ENCODE measurements around the gene MEIKIN. TPM values are rescaled to one million over a fixed set of nuclear protein-coding genes. Genes with fewer than 3 reads are reported as not detected.
A peak's percentile ranks its signal among the peaks of the same experiment; 100 is the strongest.
"Not testable (repeated sequence)": the region's sequence is repeated elsewhere in the genome, so short reads cannot be mapped to it uniquely, and the experiment has no call there.

MEIKIN gene
- total RNA-seq, 2 experiments from 2014 or later = not detected

DNA sequence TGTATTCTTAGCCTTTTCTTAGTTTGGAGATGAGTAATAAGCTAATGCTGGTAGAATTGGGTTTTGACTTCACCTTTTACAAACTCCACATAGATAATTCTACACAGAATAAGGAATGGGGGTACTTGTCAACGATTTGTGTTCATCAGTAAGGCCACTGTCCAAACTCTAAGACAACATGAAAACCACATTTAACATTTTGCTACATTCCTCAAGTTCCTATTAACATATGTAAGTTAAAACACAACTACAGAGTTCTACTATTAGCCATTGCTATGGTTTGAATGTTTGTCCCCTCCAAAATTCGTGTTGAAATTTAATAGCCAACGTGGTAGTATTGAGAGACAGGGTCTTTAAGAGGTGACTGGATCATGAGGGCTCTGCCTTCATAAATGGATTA, 31.9 kb downstream of the MEIKIN start:
- Histone ChIP-seq H3K4me1 (ENCODE audit: insufficient read depth, low read length, poor library complexity, severe bottlenecking) (no peaks in the 10 kb centered on the region), H3K27ac (ENCODE audit: low read depth, low read length, poor library complexity, severe bottlenecking) (no peak overlapping the region), H3K79me2 (ENCODE audit: insufficient read depth, low read depth, low read length) (no peaks in the 10 kb centered on the region), H3K9me2 (ENCODE audit: insufficient read depth, low read length) (no peaks in the 10 kb centered on the region), H3K36me3 (ENCODE audit: insufficient read depth, low read length) (no peaks in the 10 kb centered on the region), H3K4me2 (ENCODE audit: low read length) (no peak overlapping the region), H2AFZ (ENCODE audit: low read length) (no peak overlapping the region), H4K20me1 (ENCODE audit: insufficient read depth, low read length) (no peaks in the 10 kb centered on the region), H3K4me3 (ENCODE audit: low read depth, low read length, poor library complexity, severe bottlenecking) (no peak overlapping the region), H3K9me3 (ENCODE audit: low read length) (no peaks in the 10 kb centered on the region)
- POLR2A ChIA-PET = interaction anchor here (0.6 kb wide), 1 partner anchor 28 kb away, joined by 3 read pairs; no protein-coding TSS in a partner anchor
- CTCF ChIA-PET (ENCODE audit: unreplicated experiment) = no interaction called here
- BruUV-seq (replicated peaks) = no TSS peak
- no peak for DNase-seq (ENCODE audit: low spot score)
- intact Hi-C loops (cut with micrococcal nuclease; ENCODE audit: unreplicated experiment) = no loop called here
- TF ChIP-seq, protein P1, sequence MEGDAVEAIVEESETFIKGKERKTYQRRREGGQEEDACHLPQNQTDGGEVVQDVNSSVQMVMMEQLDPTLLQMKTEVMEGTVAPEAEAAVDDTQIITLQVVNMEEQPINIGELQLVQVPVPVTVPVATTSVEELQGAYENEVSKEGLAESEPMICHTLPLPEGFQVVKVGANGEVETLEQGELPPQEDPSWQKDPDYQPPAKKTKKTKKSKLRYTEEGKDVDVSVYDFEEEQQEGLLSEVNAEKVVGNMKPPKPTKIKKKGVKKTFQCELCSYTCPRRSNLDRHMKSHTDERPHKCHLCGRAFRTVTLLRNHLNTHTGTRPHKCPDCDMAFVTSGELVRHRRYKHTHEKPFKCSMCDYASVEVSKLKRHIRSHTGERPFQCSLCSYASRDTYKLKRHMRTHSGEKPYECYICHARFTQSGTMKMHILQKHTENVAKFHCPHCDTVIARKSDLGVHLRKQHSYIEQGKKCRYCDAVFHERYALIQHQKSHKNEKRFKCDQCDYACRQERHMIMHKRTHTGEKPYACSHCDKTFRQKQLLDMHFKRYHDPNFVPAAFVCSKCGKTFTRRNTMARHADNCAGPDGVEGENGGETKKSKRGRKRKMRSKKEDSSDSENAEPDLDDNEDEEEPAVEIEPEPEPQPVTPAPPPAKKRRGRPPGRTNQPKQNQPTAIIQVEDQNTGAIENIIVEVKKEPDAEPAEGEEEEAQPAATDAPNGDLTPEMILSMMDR (conservative IDR thresholded peaks at IDR 0.05; ENCODE audit: low read length) = no peak
- no peak for TF ChIP-seq EZH2phosphoT487 (IDR thresholded peaks at IDR 0.05; ENCODE audit: borderline replicate concordance, low read depth, low read length)

DNA sequence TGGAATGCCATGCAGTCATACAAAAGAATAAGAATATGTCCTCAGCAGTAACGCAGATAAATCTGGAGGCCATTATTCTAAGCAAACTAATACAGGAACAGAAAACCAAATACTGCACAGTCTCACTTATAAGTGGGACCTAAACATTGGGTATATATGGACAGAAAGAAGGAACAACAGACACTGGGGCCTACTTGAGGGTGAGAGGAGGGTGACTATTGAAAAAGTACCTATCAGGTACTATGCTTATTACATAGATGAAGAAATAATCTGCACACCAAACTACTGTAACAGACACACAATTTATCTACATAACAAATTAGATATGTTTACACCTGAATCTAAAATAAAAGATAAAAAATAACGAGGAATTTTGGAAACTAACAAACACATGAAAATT, 38.8 kb downstream of the MEIKIN start:
- H3K9me2 ChIP-seq (ENCODE audit: insufficient read depth, low read length) = no peaks in the 10 kb centered on the region
- DNase-seq (ENCODE audit: low spot score) = no peak
- no TSS peak for BruUV-seq (replicated peaks)
- no peaks in the 10 kb centered on the region for H3K79me2 ChIP-seq (ENCODE audit: insufficient read depth, low read depth, low read length)
- H3K4me3 ChIP-seq (ENCODE audit: low read depth, low read length, poor library complexity, severe bottlenecking) = no peak overlapping the region
- intact Hi-C loops (cut with micrococcal nuclease; ENCODE audit: unreplicated experiment) = no loop called here
- H3K9me3 ChIP-seq (ENCODE audit: low read length) = no peaks in the 10 kb centered on the region
- H3K36me3 ChIP-seq (ENCODE audit: insufficient read depth, low read length) = no peaks in the 10 kb centered on the region
- H3K4me2 ChIP-seq (ENCODE audit: low read length) = no peak overlapping the region
- no peak overlapping the region for H2AFZ ChIP-seq (ENCODE audit: low read length)
- H4K20me1 ChIP-seq (ENCODE audit: insufficient read depth, low read length) = no peaks in the 10 kb centered on the region
- no peak overlapping the region for H3K27ac ChIP-seq (ENCODE audit: low read depth, low read length, poor library complexity, severe bottlenecking)
- CTCF ChIA-PET (ENCODE audit: unreplicated experiment) = no interaction called here
- no peaks in the 10 kb centered on the region for H3K4me1 ChIP-seq (ENCODE audit: insufficient read depth, low read length, poor library complexity, severe bottlenecking)
- POLR2A ChIA-PET = interaction anchor here (0.7 kb wide), 1 partner anchor 20 kb away, joined by 4 read pairs; no protein-coding TSS in a partner anchor
- TF ChIP-seq EZH2phosphoT487 (IDR thresholded peaks at IDR 0.05; ENCODE audit: borderline replicate concordance, low read depth, low read length) = no peak
- TF ChIP-seq, protein P1 (conservative IDR thresholded peaks at IDR 0.05; ENCODE audit: low read length) = no peak

DNA sequence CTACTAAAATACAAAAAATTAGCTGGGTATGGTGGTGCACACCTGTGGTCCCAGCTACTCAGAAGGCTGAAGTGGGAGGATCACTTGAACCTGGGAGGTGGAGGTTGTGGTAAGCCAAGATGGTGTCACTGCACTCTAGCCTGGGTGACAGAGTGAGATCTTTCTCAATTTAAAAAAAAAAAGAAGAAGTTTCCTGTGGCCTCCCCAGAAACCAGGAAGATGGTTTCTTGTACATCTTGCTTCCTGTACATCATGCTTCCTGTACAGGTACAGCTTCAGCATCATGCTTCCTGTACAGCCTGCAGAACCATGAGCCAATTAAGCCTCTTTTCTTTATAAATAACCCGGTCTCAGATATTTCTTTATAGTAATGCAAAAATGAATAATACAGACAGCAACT, 43.2 kb downstream of the MEIKIN start:
- H3K4me1 ChIP-seq (ENCODE audit: insufficient read depth, low read length, poor library complexity, severe bottlenecking); H3K4me3 ChIP-seq (ENCODE audit: low read depth, low read length, poor library complexity, severe bottlenecking); POLR2A ChIA-PET; CTCF ChIA-PET (ENCODE audit: unreplicated experiment); H3K9me2 ChIP-seq (ENCODE audit: insufficient read depth, low read length); H3K27ac ChIP-seq (ENCODE audit: low read depth, low read length, poor library complexity, severe bottlenecking); H3K79me2 ChIP-seq (ENCODE audit: insufficient read depth, low read depth, low read length); H3K9me3 ChIP-seq (ENCODE audit: low read length); H3K36me3 ChIP-seq (ENCODE audit: insufficient read depth, low read length); intact Hi-C loops (cut with micrococcal nuclease; ENCODE audit: unreplicated experiment); H2AFZ ChIP-seq (ENCODE audit: low read length); H3K4me2 ChIP-seq (ENCODE audit: low read length); H4K20me1 ChIP-seq (ENCODE audit: insufficient read depth, low read length); BruUV-seq (replicated peaks): not testable (repeated sequence)
- DNase-seq (ENCODE audit: low spot score) = peak; percentile 16

Data from OCI-LY7 (cell line).